Kidney (tissue), 14 donors: ENCODE data around the gene TKTL2. TPM values are rescaled to one million over a fixed set of nuclear protein-coding genes. Genes with fewer than 3 reads are reported as not detected.
"Not testable (repeated sequence)": the region's sequence is repeated elsewhere in the genome, so short reads cannot be mapped to it uniquely, and the experiment has no call there.

ENCODE experiments used
- DNase-seq, 5 donors: peaks; one replicate each; pipeline ENCODE4 v3.0.0-alpha.2; 2013 to 2020
- FAIRE-seq: peaks from 2 replicates; lab custom pipeline; 2012; peaks lifted over from hg19 to GRCh38; lab: Jason Lieb, UNC
- H3K27ac ChIP-seq, 2 donors: one replicate each; pipeline ENCODE4 v1.7.0; 2013; ENCODE audit warnings: low read depth in 2 of 2, low read length in 2 of 2, inconsistent platforms in 1 of 2
- H3K27me3 ChIP-seq: one replicate; pipeline ENCODE4 v1.7.1; 2013; ENCODE audit warnings: low read length, inconsistent platforms; ENCODE audit not compliant: control insufficient read depth, insufficient read depth
- H3K36me3 ChIP-seq, 3 donors: one replicate each; pipeline versions ENCODE4 v1.7.0 to v1.7.1; 2013; ENCODE audit warnings: low read length in 3 of 3, control low read depth in 1 of 3, inconsistent platforms in 1 of 3; ENCODE audit not compliant: insufficient read depth in 3 of 3, control insufficient read depth in 2 of 3
- H3K4me1 ChIP-seq, 3 donors: one replicate each; pipeline versions ENCODE4 v1.7.0 to v1.7.1; 2013; ENCODE audit warnings: low read length in 3 of 3, inconsistent platforms in 1 of 3, low read depth in 1 of 3; ENCODE audit not compliant: control insufficient read depth in 2 of 3, insufficient read depth in 2 of 3
- H3K4me3 ChIP-seq, 3 donors: one replicate each; pipeline versions ENCODE4 v1.7.0 to v1.8.1; 2013; ENCODE audit warnings: low read length in 3 of 3, control low read depth in 1 of 3, inconsistent platforms in 1 of 3
- H3K9ac ChIP-seq, 3 donors: one replicate each; pipeline versions ENCODE4 v1.7.0 to v1.7.1; 2013; ENCODE audit warnings: low read length in 3 of 3, control low read depth in 1 of 3, inconsistent platforms in 1 of 3
- H3K9me3 ChIP-seq, 3 donors: one replicate each; pipeline versions ENCODE4 v1.7.0 to v1.7.1; 2013; ENCODE audit warnings: low read length in 3 of 3, control low read depth in 1 of 3, inconsistent platforms in 1 of 3; ENCODE audit not compliant: control insufficient read depth in 2 of 3, insufficient read depth in 1 of 3
- CTCF ChIP-seq: IDR thresholded peaks from 3 replicates; pipeline ENCODE4 v1.5.1; 2012; ENCODE audit warnings: mild to moderate bottlenecking, moderate library complexity, borderline replicate concordance; ENCODE audit not compliant: insufficient read depth; ENCODE audit errors: extremely low read depth
- intact Hi-C: fragments of 100-400 bp; cut with DNase I; formaldehyde crosslinking; loops from one replicate; pipeline ENCODE4 v1.11.1; 2022
- polyA plus RNA-seq: library from polyadenylated mRNA; stranded (reverse); fragments of 350-450 nt; fragmentation: Illumina TruSeq; extraction: RNeasy Lipid Tissue Mini Kit (QIAGEN cat#74804); gene quantifications from one replicate; pipeline ENCODE4 v1.2.3, GENCODE V29; 2014; ENCODE audit warnings: low read depth, low replicate concordance; ENCODE audit not compliant: insufficient read depth
- total RNA-seq: library from RNA; stranded (reverse); fragmentation: NEBNext Ultra II Directional; extraction: Animal tissue kit (Norgen Biotek cat#: 25700); gene quantifications from one replicate; pipeline ENCODE4 v1.2.1, GENCODE V29; 2021
- donor health status: control.
- donor health status: control.
- donor health status: control.
- donor health status: control.
- donor health status: control.
- donor health status: DM: yes; HTN: yes; CAD: no.
- donor health status: Normal renal cell carcinoma (clear cell type).

Gene TKTL2
- total and polyA plus RNA-seq, 2 donors from 2014 or later = not detected

GRCh38 chr4:163448540-163449203 lies 24.9 kb downstream of the TKTL2 start:
- DNase-seq (no peak), FAIRE-seq (no peak)
- intact Hi-C loops = no loop called here
- no peak for TF ChIP-seq CTCF
- H3K36me3 ChIP-seq = no peaks in the 10 kb centered on the region
- no peak overlapping the region for H3K9ac ChIP-seq
- H3K27ac ChIP-seq = no peak overlapping the region
- H3K4me3 ChIP-seq = no peak overlapping the region
- no peaks in the 10 kb centered on the region for H3K9me3 ChIP-seq
- H3K27me3 ChIP-seq = no peaks in the 10 kb centered on the region
- no peaks in the 10 kb centered on the region for H3K4me1 ChIP-seq

- no peak overlapping the region for H3K9ac ChIP-seq
- no peaks in the 10 kb centered on the region for H3K4me1 ChIP-seq
- no peaks in the 10 kb centered on the region for H3K36me3 ChIP-seq
- no peak overlapping the region for H3K4me3 ChIP-seq
- intact Hi-C loops = no loop called here
- FAIRE-seq (peak; percentile 86), DNase-seq (peak in 1 of 5 donors; percentile 7)
- H3K27me3 ChIP-seq = no peaks in the 10 kb centered on the region
- H3K27ac ChIP-seq = no peak overlapping the region
- H3K9me3 ChIP-seq = no peaks in the 10 kb centered on the region
- TF ChIP-seq CTCF = no peak
These were observed 26.1 kb downstream of the TKTL2 start for GRCh38 chr4:163447481-163447880.

GRCh38 chr4:163447023-163447422 lies 26.5 kb downstream of the TKTL2 start:
- H3K9me3 ChIP-seq, H3K27ac ChIP-seq, H3K9ac ChIP-seq, H3K36me3 ChIP-seq, H3K4me3 ChIP-seq, intact Hi-C loops, H3K4me1 ChIP-seq, FAIRE-seq, H3K27me3 ChIP-seq: not testable (repeated sequence)
- DNase-seq = peak in 1 of 5 donors; percentile 81

GRCh38 chr4:163440040-163440439 lies 33.5 kb downstream of the TKTL2 start:
- TF ChIP-seq CTCF = no peak
- Histone ChIP-seq H3K4me1 (no peaks in the 10 kb centered on the region), H3K27me3 (no peaks in the 10 kb centered on the region), H3K9me3 (no peaks in the 10 kb centered on the region), H3K9ac (no peak overlapping the region), H3K27ac (no peak overlapping the region), H3K36me3 (no peaks in the 10 kb centered on the region), H3K4me3 (no peak overlapping the region)
- FAIRE-seq (no peak), DNase-seq (no peak)
- intact Hi-C loops = no loop called here

Other genes starting within 250 kb of the TKTL2 start
- gene NPY1R, start 141.2 kb downstream of the TKTL2 start, total RNA-seq = 32.9 TPM
- 19.2 TPM for gene NPY1R, start 141.2 kb downstream of the TKTL2 start, polyA plus RNA-seq
- 3.0 TPM for gene NPY5R, start 129.9 kb downstream of the TKTL2 start, total RNA-seq
- 1.2 TPM for gene NPY5R, start 129.9 kb downstream of the TKTL2 start, polyA plus RNA-seq
- 26.9 TPM for gene TMA16, start 20.9 kb upstream of the TKTL2 start, total RNA-seq
- 12.8 TPM for gene TMA16, start 20.9 kb upstream of the TKTL2 start, polyA plus RNA-seq